Esophagus squamous epithelium (tissue), 5 donors: Measurements from ENCODE around the gene MUS81. TPM values are rescaled to one million over a fixed set of nuclear protein-coding genes. Genes with fewer than 3 reads are reported as not detected.

ENCODE experiments used
- DNase-seq: peaks from one replicate; lab custom pipeline; 2025; lab: John Stamatoyannopoulos, UW
- H3K27ac ChIP-seq, 4 donors: fragments of 200-600 bp; sonication (generic); one replicate each; pipeline ENCODE4 v1.5.1; 2016 to 2019; ENCODE audit warnings: mild to moderate bottlenecking in 1 of 4
- H3K27me3 ChIP-seq, 4 donors: fragments of 200-600 bp; sonication (generic); 1 replicate in 3 of 4; 2 replicates in 1 of 4; pipeline versions ENCODE4 v1.5.1 to v1.6.0; 2017 to 2021; ENCODE audit warnings: antibody characterized with exemption in 1 of 4
- H3K36me3 ChIP-seq, 3 donors: fragments of 200-600 bp; sonication (generic); one replicate each; pipeline ENCODE4 v1.5.1; 2016 to 2019
- H3K4me1 ChIP-seq, 3 donors: fragments of 200-600 bp; sonication (generic); one replicate each; pipeline ENCODE4 v1.5.1; 2017 to 2019
- H3K4me3 ChIP-seq, 4 donors: fragments of 200-600 bp; sonication (generic); 1 replicate in 3 of 4; 2 replicates in 1 of 4; pipeline ENCODE4 v1.5.1; 2016 to 2019; ENCODE audit warnings: mild to moderate bottlenecking in 2 of 4, moderate library complexity in 1 of 4
- H3K9me3 ChIP-seq, 3 donors: fragments of 200-600 bp; sonication (generic); one replicate each; pipeline ENCODE4 v1.5.1; 2016 to 2019
- CTCF ChIP-seq, 6 experiments: fragments of 450-650 bp in 4 of 6; fragments of 200-600 bp in 2 of 6; sonication (generic) in 2 of 6; IDR thresholded peaks; one replicate each; pipeline ENCODE4 v1.5.1; 2016 to 2019; ENCODE audit warnings: antibody characterized with exemption in 6 of 6, mild to moderate bottlenecking in 4 of 6, moderate library complexity in 4 of 6
- POLR2A ChIP-seq, 4 donors: fragments of 450-650 bp; IDR thresholded peaks; one replicate each; pipeline ENCODE4 v1.6.1; 2017; ENCODE audit warnings: antibody characterized with exemption in 4 of 4, mild to moderate bottlenecking in 4 of 4, moderate library complexity in 3 of 4
- WGBS, 2 donors: methylation state at CpG; one replicate each; pipeline ENCODE4 v1.1.5; 2018; 5-methylcytosine and 5-hydroxymethylcytosine counted together
- intact Hi-C: fragments of 100-400 bp; cut with DNase I; formaldehyde crosslinking; loops from one replicate; pipeline ENCODE4 v1.15.0; 2022
- total RNA-seq, 4 donors: library from RNA; depleted of rRNA; stranded (reverse); fragments of >200 nt; gene quantifications; one replicate each; pipeline ENCODE4 v1.1.0, GENCODE V29; 2016
- donor health status: DM: yes; HTN: yes; CAD: no.

Gene MUS81
- total RNA-seq, 4 donors from 2014 or later = 17.6 to 36.2 (median 31.1) TPM

GRCh38 chr11:65912845-65913244 lies 52.6 kb downstream of the MUS81 start:
- no peak for TF ChIP-seq CTCF (IDR thresholded peaks at IDR 0.05)
- TF ChIP-seq POLR2A (IDR thresholded peaks at IDR 0.05) = no peak
- no peak for DNase-seq
- no peak overlapping the region for H3K4me3 ChIP-seq
- 40 to 53% methylated on average over 1 to 3 of the region's 4 CpGs for WGBS, 2 donors
- intact Hi-C loops = no loop called here
- H3K27me3 ChIP-seq = no peaks in the 10 kb centered on the region
- no peaks in the 10 kb centered on the region for H3K9me3 ChIP-seq
- peaks cover 46 to 69% (median 53%) of the 10 kb centered on the region in 3 donors for H3K4me1 ChIP-seq
- H3K36me3 ChIP-seq = peaks cover 0 to 9% (median 0%) of the 10 kb centered on the region in 3 donors
- peak overlapping the region; percentile 40 to 81 (median 70) for H3K27ac ChIP-seq

GRCh38 chr11:65915101-65915820 lies 55.0 kb downstream of the MUS81 start:
- intact Hi-C loops = no loop called here
- DNase-seq = no peak
- Histone ChIP-seq H3K36me3 (peaks cover 0 to 9% (median 0%) of the 10 kb centered on the region in 3 donors), H3K9me3 (no peaks in the 10 kb centered on the region), H3K27ac (peak overlapping the region; percentile 94 to 99 (median 98)), H3K27me3 (no peaks in the 10 kb centered on the region), H3K4me3 (peak overlapping the region in 2 of 4 donors; percentile 1 to 6), H3K4me1 (peaks cover 54 to 82% (median 61%) of the 10 kb centered on the region in 3 donors)
- 42 to 43% methylated on average over 7 to 8 of the region's 10 CpGs for WGBS, 2 donors
- TF ChIP-seq CTCF (IDR thresholded peaks at IDR 0.05) (no peak), POLR2A (IDR thresholded peaks at IDR 0.05) (no peak)

- TF ChIP-seq POLR2A (IDR thresholded peaks at IDR 0.05) = peak in 1 of 4 donors; percentile 24
- no peak for TF ChIP-seq CTCF (IDR thresholded peaks at IDR 0.05)
- no peak for DNase-seq
- peak overlapping the region in 3 of 4 donors; percentile 1 to 6 (median 5) for H3K4me3 ChIP-seq
- intact Hi-C loops = no loop called here
- H3K9me3 ChIP-seq = no peaks in the 10 kb centered on the region
- peaks cover 0 to 10% (median 0%) of the 10 kb centered on the region in 3 donors for H3K36me3 ChIP-seq
- peaks cover 60 to 86% (median 67%) of the 10 kb centered on the region in 3 donors for H3K4me1 ChIP-seq
- peak overlapping the region; percentile 94 to 99 (median 98) for H3K27ac ChIP-seq
- no peaks in the 10 kb centered on the region for H3K27me3 ChIP-seq
- WGBS, 2 donors = 10 to 40% methylated on average over 4 to 5 of the region's 13 CpGs
Measured at GRCh38 chr11:65915821-65916251, 55.6 kb downstream of the MUS81 start.

Other genes starting within 250 kb of the MUS81 start
- 10 to 100 TPM; 27.5 to 33.0 (median 30.4) TPM for gene MAP3K11, start 246.2 kb upstream of the MUS81 start, total RNA-seq
- gene PCNX3, start 244.7 kb upstream of the MUS81 start, total RNA-seq = 10 to 100 TPM; 24.0 to 40.0 (median 30.9) TPM
- 10 to 100 TPM in 3 of 4 donors, 1 to 10 TPM in 1; 7.8 to 29.2 (median 27.5) TPM for gene SIPA1, start 222.3 kb upstream of the MUS81 start, total RNA-seq
- 10 to 100 TPM; 29.4 to 49.4 (median 47.5) TPM for gene RELA, start 197.5 kb upstream of the MUS81 start, total RNA-seq
- 10 to 100 TPM; 38.2 to 64.7 (median 51.1) TPM for gene KAT5, start 148.2 kb upstream of the MUS81 start, total RNA-seq
- gene RNASEH2C, start 139.6 kb upstream of the MUS81 start, total RNA-seq = 10 to 100 TPM; 39.9 to 59.5 (median 50.8) TPM
- gene AP5B1, start 79.5 kb upstream of the MUS81 start, total RNA-seq = 10 to 100 TPM; 16.4 to 38.5 (median 23.3) TPM
- gene OVOL1, start 73.4 kb upstream of the MUS81 start, total RNA-seq = 10 to 100 TPM; 26.5 to 90.9 (median 55.3) TPM
- under 1 TPM in 1 of 4 donors, not detected in 3; 0.38 TPM for gene SNX32, start 26.5 kb upstream of the MUS81 start, total RNA-seq
- 100 to 1,000 TPM; 453 to 833 (median 750) TPM for gene CFL1, start 2.3 kb upstream of the MUS81 start, total RNA-seq
- 10 to 100 TPM in 2 of 4 donors, 1 to 10 TPM in 2; 3.6 to 29.0 (median 10.2) TPM for gene EFEMP2, start 12.4 kb downstream of the MUS81 start, total RNA-seq
- 1 to 10 TPM in 3 of 4 donors, under 1 TPM in 1; 0.21 to 3.6 (median 1.8) TPM for gene CTSW, start 19.4 kb downstream of the MUS81 start, total RNA-seq
- 10 to 100 TPM; 35.7 to 60.1 (median 38.4) TPM for gene FIBP, start 28.0 kb downstream of the MUS81 start, total RNA-seq
- gene CCDC85B, start 30.2 kb downstream of the MUS81 start, total RNA-seq = 10 to 100 TPM; 16.0 to 34.3 (median 28.0) TPM
- gene FOSL1, start 40.0 kb downstream of the MUS81 start, total RNA-seq = 10 to 100 TPM; 11.9 to 72.7 (median 35.6) TPM
- 10 to 100 TPM in 2 of 4 donors, 1 to 10 TPM in 2; 5.8 to 15.6 (median 10.6) TPM for gene C11orf68, start 58.6 kb downstream of the MUS81 start, total RNA-seq
- gene DRAP1, start 59.0 kb downstream of the MUS81 start, total RNA-seq = 100 to 1,000 TPM in 1 of 4 donors, 10 to 100 TPM in 3; 69.6 to 138 (median 76.8) TPM
- gene TSGA10IP, start 85.0 kb downstream of the MUS81 start, total RNA-seq = not detected
- 10 to 100 TPM; 27.6 to 35.0 (median 33.1) TPM for gene SART1, start 101.3 kb downstream of the MUS81 start, total RNA-seq
- 10 to 100 TPM; 24.7 to 43.2 (median 30.0) TPM for gene EIF1AD, start 141.7 kb downstream of the MUS81 start, total RNA-seq
- gene BANF1, start 142.1 kb downstream of the MUS81 start, total RNA-seq = 10 to 100 TPM; 29.1 to 52.3 (median 41.9) TPM
- 10 to 100 TPM; 14.6 to 58.5 (median 15.1) TPM for gene CST6, start 151.6 kb downstream of the MUS81 start, total RNA-seq
- not detected for gene CATSPER1, start 166.0 kb downstream of the MUS81 start, total RNA-seq
- not detected for gene GAL3ST3, start 188.7 kb downstream of the MUS81 start, total RNA-seq
- 100 to 1,000 TPM in 1 of 4 donors, 10 to 100 TPM in 3; 87.8 to 112 (median 93.5) TPM for gene SF3B2, start 191.9 kb downstream of the MUS81 start, total RNA-seq
- gene PACS1, start 209.8 kb downstream of the MUS81 start, total RNA-seq = 10 to 100 TPM; 17.9 to 37.6 (median 25.4) TPM